NT2/D1 (cell line): Measurements from ENCODE around the gene CFHR1.
"Not testable (repeated sequence)": the region's sequence is repeated elsewhere in the genome, so short reads cannot be mapped to it uniquely, and the experiment has no call there.

Experiments used
- DNase-seq: peaks from one replicate; pipeline ENCODE4 v3.0.0-alpha.2; 2011; ENCODE audit warnings: low read depth, low spot score
- H3K27me3 ChIP-seq: 2 replicates; pipeline ENCODE4 v1.6.0; 2011; ENCODE audit warnings: mild to moderate bottlenecking; ENCODE audit not compliant: insufficient read length, insufficient read depth
- H3K36me3 ChIP-seq: 2 replicates; pipeline ENCODE4 v1.6.1; 2011; ENCODE audit warnings: mild to moderate bottlenecking, low read length, mixed read lengths; ENCODE audit not compliant: insufficient read depth, insufficient read length
- H3K4me1 ChIP-seq: 2 replicates; pipeline ENCODE4 v1.5.1; 2011; ENCODE audit not compliant: insufficient read depth, insufficient read length
- H3K4me3 ChIP-seq: 2 replicates; pipeline ENCODE4 v1.5.1; 2011; ENCODE audit warnings: low read depth; ENCODE audit not compliant: insufficient read length
- H3K9ac ChIP-seq: 2 replicates; pipeline ENCODE4 v1.6.0; 2011; ENCODE audit warnings: low read depth; ENCODE audit not compliant: insufficient read length
- H3K9me3 ChIP-seq: 2 replicates; pipeline ENCODE4 v1.5.1; 2011; ENCODE audit warnings: mild to moderate bottlenecking, low read length; ENCODE audit not compliant: insufficient read depth
- SUZ12 ChIP-seq: IDR thresholded peaks from 2 replicates; pipeline ENCODE4 v1.6.1; 2011; ENCODE audit not compliant: insufficient read length, insufficient read depth; ENCODE audit errors: extremely low read depth
- YY1 ChIP-seq: IDR thresholded peaks from 2 replicates; pipeline ENCODE4 v1.6.1; 2011; ENCODE audit not compliant: insufficient read length, insufficient read depth
- ZNF274 ChIP-seq: IDR thresholded peaks from 2 replicates; pipeline ENCODE4 v1.6.1; 2011; ENCODE audit warnings: mild to moderate bottlenecking, low read depth, low read length

The CFHR1 gene

GRCh38 chr1:196819531-196819930 is at the start of gene CFHR1:
Gene CFHR1, plus strand, starts transcription at chr1:196819731. Its CDS starts 114 bp downstream, at chr1:196819845.
- H3K4me1 ChIP-seq, H3K9me3 ChIP-seq, DNase-seq, H3K36me3 ChIP-seq, H3K4me3 ChIP-seq, H3K9ac ChIP-seq, H3K27me3 ChIP-seq: not testable (repeated sequence)

DNA sequence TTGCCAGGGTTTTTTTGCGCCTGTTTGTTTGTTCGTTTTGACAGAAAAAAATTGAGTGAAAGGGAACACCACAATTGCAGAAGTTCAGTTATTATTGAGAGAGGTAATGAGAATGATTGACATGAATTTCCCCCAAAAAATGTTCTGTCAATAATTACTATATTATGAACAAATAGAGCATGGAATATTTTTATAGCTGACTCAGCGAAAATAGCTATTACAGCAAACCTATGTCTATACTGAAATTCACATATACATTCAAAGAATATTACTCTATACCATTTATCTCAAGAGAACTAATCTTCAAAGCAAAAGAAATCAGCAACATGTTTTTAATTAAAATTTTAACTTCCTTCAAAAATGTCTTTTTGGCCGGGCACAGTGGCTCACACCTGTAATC is 49.7 kb upstream of the CFHR1 start:
- H3K36me3 ChIP-seq, H3K27me3 ChIP-seq, H3K9ac ChIP-seq, H3K4me1 ChIP-seq, DNase-seq, H3K4me3 ChIP-seq, H3K9me3 ChIP-seq: not testable (repeated sequence)

DNA sequence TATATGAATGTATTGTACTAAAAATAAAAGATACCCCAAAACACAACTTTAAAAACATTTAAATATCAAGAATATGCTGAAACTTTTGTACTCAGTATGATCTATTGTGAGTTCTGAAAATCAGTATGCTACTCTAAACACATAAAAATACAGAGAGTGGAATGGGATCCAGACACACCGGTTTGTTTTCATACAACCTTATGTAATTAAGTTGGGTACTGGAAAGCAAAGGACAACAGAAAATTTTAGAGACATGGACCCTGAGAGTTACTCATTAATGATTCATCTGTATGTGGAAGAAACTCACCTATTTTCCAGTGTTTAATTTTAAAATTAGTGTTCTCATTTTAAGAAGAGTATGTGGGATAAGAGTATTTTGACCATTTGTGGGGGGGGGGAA is 45.8 kb upstream of the CFHR1 start:
- DNase-seq = no peak
- TF ChIP-seq SUZ12 = no peak
- no peak for TF ChIP-seq ZNF274
- no peak for TF ChIP-seq YY1
- no peaks in the 10 kb centered on the region for H3K27me3 ChIP-seq
- H3K4me3 ChIP-seq = no peak overlapping the region
- H3K9me3 ChIP-seq = no peaks in the 10 kb centered on the region
- H3K9ac ChIP-seq = no peak overlapping the region
- H3K4me1 ChIP-seq = no peaks in the 10 kb centered on the region
- H3K36me3 ChIP-seq = no peaks in the 10 kb centered on the region

DNA sequence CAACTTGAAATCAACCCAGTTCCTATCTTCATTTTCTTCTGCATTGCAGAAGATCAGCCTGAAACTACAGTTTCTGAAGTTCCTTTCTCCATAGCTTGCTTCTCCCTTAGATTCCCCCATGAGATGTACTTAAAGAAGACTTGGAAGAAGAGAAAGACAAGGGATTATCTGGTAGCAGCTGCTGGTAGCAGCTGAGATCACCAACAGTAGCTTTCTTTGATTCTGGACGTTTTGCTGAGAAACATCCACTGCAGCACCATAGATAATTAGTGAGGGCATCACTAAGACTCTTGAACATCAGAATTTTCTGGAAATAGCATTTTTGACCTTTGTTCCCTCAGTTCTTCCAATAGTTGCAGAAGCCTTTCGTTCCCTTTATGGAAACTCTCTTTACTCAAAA is 45.4 kb upstream of the CFHR1 start:
- TF ChIP-seq YY1 = no peak
- no peak for TF ChIP-seq SUZ12
- TF ChIP-seq ZNF274 = no peak

GRCh38 chr1:196774603-196775002 is 44.9 kb upstream of the CFHR1 start, which contains the start of gene CFHR3:
Gene CFHR3, plus strand, starts transcription at chr1:196774840. Its CDS starts 47 bp downstream, at chr1:196774887.
- no peaks in the 10 kb centered on the region for H3K4me1 ChIP-seq
- TF ChIP-seq SUZ12 (no peak), ZNF274 (no peak), YY1 (no peak)
- no peaks in the 10 kb centered on the region for H3K27me3 ChIP-seq
- H3K9me3 ChIP-seq = no peaks in the 10 kb centered on the region
- H3K36me3 ChIP-seq = no peaks in the 10 kb centered on the region
- H3K4me3 ChIP-seq = no peak within 1 kb of the TSS
- DNase-seq = no peak
- H3K9ac ChIP-seq = no peak within 1 kb of the TSS

More for the DNA sequence above, 45.4 kb upstream of the CFHR1 start:
- DNase-seq = no peak
- Histone ChIP-seq H3K4me3 (no peak overlapping the region), H3K9me3 (no peaks in the 10 kb centered on the region), H3K36me3 (no peaks in the 10 kb centered on the region), H3K4me1 (no peaks in the 10 kb centered on the region), H3K9ac (no peak overlapping the region), H3K27me3 (no peaks in the 10 kb centered on the region)

- DNase-seq = no peak
- no peak overlapping the region for H3K9ac ChIP-seq
- H3K27me3 ChIP-seq = no peaks in the 10 kb centered on the region
- H3K9me3 ChIP-seq = no peaks in the 10 kb centered on the region
- no peak for TF ChIP-seq SUZ12
- no peak for TF ChIP-seq ZNF274
- no peak for TF ChIP-seq YY1
- no peaks in the 10 kb centered on the region for H3K36me3 ChIP-seq
- H3K4me3 ChIP-seq = no peak overlapping the region
- H3K4me1 ChIP-seq = no peaks in the 10 kb centered on the region
These were observed 41.9 kb upstream of the CFHR1 start for GRCh38 chr1:196777603-196778002.

- no peaks in the 10 kb centered on the region for H3K9me3 ChIP-seq
- no peaks in the 10 kb centered on the region for H3K36me3 ChIP-seq
- no peak overlapping the region for H3K9ac ChIP-seq
- H3K27me3 ChIP-seq = no peaks in the 10 kb centered on the region
- DNase-seq = no peak
- TF ChIP-seq ZNF274 (no peak), SUZ12 (no peak), YY1 (no peak)
- no peaks in the 10 kb centered on the region for H3K4me1 ChIP-seq
- no peak overlapping the region for H3K4me3 ChIP-seq
These were observed 40.4 kb upstream of the CFHR1 start for GRCh38 chr1:196779093-196779492.

DNA sequence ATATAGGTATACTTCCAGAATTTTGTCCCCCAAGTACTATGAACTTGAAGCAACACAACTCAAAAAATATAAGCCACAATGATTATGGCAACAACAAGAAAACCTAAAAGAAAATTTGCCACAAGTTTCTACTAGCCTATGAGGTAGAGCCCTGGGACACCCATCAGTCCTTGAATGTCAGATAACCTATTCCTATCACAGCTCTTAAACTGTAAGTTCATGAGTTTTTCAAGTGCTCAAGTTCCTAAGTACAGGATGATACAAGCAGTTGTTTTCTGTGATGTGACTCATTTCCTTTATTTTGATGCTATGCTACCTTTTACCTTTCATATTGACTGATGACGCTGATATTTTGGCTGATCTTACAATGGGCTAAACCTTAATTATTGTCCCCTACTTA is 28.3 kb upstream of the CFHR1 start:
- H3K9ac ChIP-seq, DNase-seq, H3K4me3 ChIP-seq, H3K4me1 ChIP-seq, H3K9me3 ChIP-seq, H3K36me3 ChIP-seq, H3K27me3 ChIP-seq: not testable (repeated sequence)

- H3K9ac ChIP-seq, H3K4me3 ChIP-seq, H3K4me1 ChIP-seq, H3K36me3 ChIP-seq, H3K27me3 ChIP-seq, DNase-seq, H3K9me3 ChIP-seq: not testable (repeated sequence)
These were observed 25.4 kb upstream of the CFHR1 start for GRCh38 chr1:196794103-196794502.
